Omental fat pad (tissue), 4 donors: ENCODE measurements around the gene RECK. TPM values are rescaled to one million over a fixed set of nuclear protein-coding genes. Genes with fewer than 3 reads are reported as not detected.

Experiments
- ATAC-seq: fragments of 150-250 bp; one replicate; pipeline ENCODE4 v1.9.1; 2016; ENCODE audit warnings: mild to moderate bottlenecking, moderate library complexity; ENCODE audit not compliant: low FRiP score
- DNase-seq: peaks from one replicate; pipeline ENCODE4 v3.0.0-alpha.2; 2019; ENCODE audit warnings: low spot score
- CTCF ChIP-seq, 3 donors: fragments of 450-650 bp; IDR thresholded peaks; one replicate each; pipeline ENCODE4 v1.5.1; 2016 to 2017; ENCODE audit warnings: antibody characterized with exemption in 3 of 3, mild to moderate bottlenecking in 3 of 3, moderate library complexity in 2 of 3
- total RNA-seq, 4 donors: library from RNA; depleted of rRNA; stranded (reverse); fragments of >200 nt; gene quantifications; one replicate each; pipeline ENCODE4 v1.1.0, GENCODE V29; 2016

RECK gene
- total RNA-seq, 4 donors from 2014 or later: 15.0 to 27.7 (median 21.7) TPM

- no peak for TF ChIP-seq CTCF (IDR thresholded peaks at IDR 0.05)
- ATAC-seq (no peak), DNase-seq (no peak)
Measured at GRCh38 chr9:36110434-36110833, 73.7 kb downstream of the RECK start.

DNA sequence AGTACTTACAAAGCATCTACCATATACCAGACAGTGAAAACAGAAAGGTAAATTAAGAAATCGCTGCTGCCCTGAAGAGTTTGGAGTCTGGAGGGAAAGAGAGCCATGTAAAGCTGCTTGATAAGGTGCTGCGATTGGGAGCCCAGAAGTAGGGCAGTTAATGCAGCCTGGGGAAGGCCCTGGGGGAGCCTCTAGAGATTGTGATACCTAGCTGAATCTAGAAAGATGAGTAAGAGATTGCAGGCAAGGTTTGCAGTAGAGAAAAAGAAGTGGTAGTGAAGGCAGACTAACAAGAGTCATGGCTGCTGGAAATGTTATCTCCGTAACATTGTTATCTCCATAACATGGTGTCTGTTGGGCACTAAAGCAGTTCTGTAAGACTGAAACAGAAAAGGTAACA is 75.8 kb downstream of the RECK start:
- ATAC-seq (no peak), DNase-seq (no peak)
- TF ChIP-seq CTCF (IDR thresholded peaks at IDR 0.05): no peak

GRCh38 chr9:36113999-36114398 is 77.3 kb downstream of the RECK start:
- DNase-seq (no peak), ATAC-seq (no peak)
- TF ChIP-seq CTCF (IDR thresholded peaks at IDR 0.05): no peak

DNA sequence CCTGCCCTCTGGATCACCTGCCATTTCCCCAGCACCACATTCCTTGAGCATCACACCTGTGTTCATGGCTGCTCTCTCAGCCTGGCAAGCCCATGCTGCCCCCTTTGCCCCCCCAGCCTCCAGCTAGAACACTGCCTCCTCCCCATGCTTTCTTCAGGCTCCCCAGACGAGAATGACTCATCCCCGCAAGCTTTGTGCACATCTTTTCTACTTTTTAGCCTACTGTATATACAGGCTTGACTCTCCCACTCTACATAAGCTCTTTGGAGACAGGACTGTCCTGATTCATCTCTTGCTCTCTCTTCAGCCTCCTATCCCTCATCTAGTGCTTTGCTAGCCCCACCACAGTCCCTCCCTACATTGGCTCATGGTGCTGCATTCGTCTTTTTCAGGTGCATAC is 79.9 kb downstream of the RECK start:
- TF ChIP-seq CTCF (IDR thresholded peaks at IDR 0.05): no peak
- ATAC-seq: no peak
- DNase-seq: no peak

DNA sequence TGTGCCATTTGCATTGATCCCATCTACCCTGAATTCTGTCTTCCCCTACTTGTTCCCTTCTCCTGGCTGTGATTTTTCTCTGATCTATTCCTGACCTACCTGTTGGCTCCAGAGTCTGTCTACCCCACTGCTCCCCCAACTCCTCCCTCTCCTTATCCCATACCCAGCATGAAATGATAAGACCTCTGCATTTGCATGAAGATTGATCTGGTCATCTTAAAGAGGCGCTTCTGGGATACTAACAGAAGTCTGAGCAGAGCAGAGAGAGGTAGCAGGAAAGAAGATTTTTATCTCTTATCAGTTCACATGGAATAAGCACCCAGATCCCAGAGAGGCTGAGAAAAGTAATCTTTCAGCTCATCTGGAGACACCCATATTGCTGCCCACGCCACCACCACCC is 81.5 kb downstream of the RECK start:
- no peak for TF ChIP-seq CTCF (IDR thresholded peaks at IDR 0.05)
- ATAC-seq (no peak), DNase-seq (no peak)

DNA sequence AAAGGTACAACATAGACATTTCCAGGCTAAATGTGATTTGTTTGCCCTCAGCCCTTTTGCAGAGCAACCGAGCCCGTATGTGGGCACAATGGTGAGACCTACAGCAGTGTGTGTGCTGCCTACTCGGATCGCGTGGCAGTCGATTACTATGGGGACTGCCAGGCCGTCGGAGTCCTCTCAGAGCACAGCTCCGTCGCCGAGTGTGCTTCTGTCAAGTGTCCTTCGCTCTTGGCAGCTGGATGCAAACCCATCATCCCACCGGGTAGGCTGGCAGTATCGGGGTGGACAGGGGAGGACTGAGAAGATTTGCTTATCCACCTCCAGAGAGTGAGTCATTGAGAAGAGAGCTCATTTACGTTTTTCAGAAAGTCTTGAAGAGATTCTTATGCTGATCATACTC is 82.0 kb downstream of the RECK start:
- no peak for DNase-seq
- no peak for TF ChIP-seq CTCF (IDR thresholded peaks at IDR 0.05)
- ATAC-seq: no peak

DNA sequence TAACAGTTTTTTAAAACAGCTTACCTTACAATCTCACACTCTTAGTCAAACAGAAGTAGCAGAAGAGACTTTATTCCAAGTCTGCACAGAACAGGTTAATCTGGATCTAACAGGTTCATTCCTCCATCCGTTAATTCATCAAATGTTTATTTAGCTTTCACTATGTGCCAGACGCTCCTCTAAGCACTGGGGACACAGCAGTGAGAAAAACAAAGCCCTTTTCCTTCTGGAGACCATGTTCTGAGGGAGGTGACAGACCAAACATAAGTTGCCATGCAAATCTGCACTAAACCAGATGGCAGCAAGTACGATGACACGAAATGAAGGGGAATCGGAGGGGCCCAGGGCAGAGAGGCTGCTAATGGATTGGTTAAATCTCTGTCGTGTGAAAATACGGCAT is 82.8 kb downstream of the RECK start:
- no peak for TF ChIP-seq CTCF (IDR thresholded peaks at IDR 0.05)
- DNase-seq (no peak), ATAC-seq (no peak)
